Vagina (tissue), 2 donors: ENCODE data around the gene SCN4A. TPM values are rescaled to one million over a fixed set of nuclear protein-coding genes. Genes with fewer than 3 reads are reported as not detected.

ENCODE experiments used
- DNase-seq, 2 donors: peaks; one replicate each; pipeline ENCODE4 v3.0.0-alpha.2; 2017; ENCODE audit errors: extremely low spot score in 2 of 2
- H3K27ac ChIP-seq: fragments of 200-600 bp; sonication (generic); one replicate; pipeline ENCODE4 v1.5.1; 2019
- H3K27me3 ChIP-seq: fragments of 200-600 bp; sonication (generic); one replicate; pipeline ENCODE4 v1.5.1; 2019
- H3K36me3 ChIP-seq, 2 donors: fragments of 200-600 bp; sonication (generic); one replicate each; pipeline ENCODE4 v1.5.1; 2017 to 2019
- H3K4me1 ChIP-seq: fragments of 200-600 bp; sonication (generic); one replicate; pipeline ENCODE4 v1.5.1; 2019
- H3K4me3 ChIP-seq, 2 donors: fragments of 200-600 bp; sonication (generic); 1 replicate in 1 of 2; 2 replicates in 1 of 2; pipeline ENCODE4 v1.5.1; 2016 to 2019
- H3K9me3 ChIP-seq: fragments of 200-600 bp; sonication (generic); one replicate; pipeline ENCODE4 v1.5.1; 2019
- CTCF ChIP-seq, 3 experiments: fragments of 450-650 bp in 2 of 3; fragments of 200-600 bp in 1 of 3; sonication (generic) in 1 of 3; IDR thresholded peaks; one replicate each; pipeline ENCODE4 v1.5.1; 2017 to 2019; ENCODE audit warnings: antibody characterized with exemption in 3 of 3, mild to moderate bottlenecking in 2 of 3, moderate library complexity in 2 of 3
- POLR2A ChIP-seq, 2 donors: fragments of 450-650 bp; IDR thresholded peaks; one replicate each; pipeline ENCODE4 v1.6.1; 2017; ENCODE audit warnings: antibody characterized with exemption in 2 of 2, mild to moderate bottlenecking in 2 of 2, moderate library complexity in 2 of 2
- POLR2AphosphoS5 ChIP-seq, 2 donors: sonication (generic); formaldehyde crosslinking; IDR thresholded peaks; one replicate each; pipeline ENCODE4 v1.9.0; 2017; ENCODE audit warnings: antibody characterized with exemption in 2 of 2, mild to moderate bottlenecking in 2 of 2, low read depth in 1 of 2; ENCODE audit not compliant: insufficient read depth in 1 of 2
- intact Hi-C: fragments of 100-400 bp; cut with DNase I; formaldehyde crosslinking; loops from one replicate; pipeline ENCODE4 v1.15.1; 2023
- total RNA-seq: library from RNA; depleted of rRNA; stranded (reverse); fragments of >200 nt; gene quantifications from one replicate; pipeline ENCODE4 v1.2.3, GENCODE V29; 2016

The SCN4A gene
- total RNA-seq, 1 donor from 2014 or later, result 0.98 TPM

GRCh38 chr17:64004218-64004770 lies 31.6 kb upstream of the SCN4A start:
- H3K9me3 ChIP-seq, result no peaks in the 10 kb centered on the region
- no peaks in the 10 kb centered on the region for H3K36me3 ChIP-seq
- no peak for DNase-seq
- intact Hi-C loops, result no loop called here
- H3K27me3 ChIP-seq, result no peaks in the 10 kb centered on the region
- H3K27ac ChIP-seq, result no peak overlapping the region
- H3K4me3 ChIP-seq, result no peak overlapping the region
- peaks cover 30% of the 10 kb centered on the region for H3K4me1 ChIP-seq
- TF ChIP-seq CTCF (IDR thresholded peaks at IDR 0.05) (no peak), POLR2AphosphoS5 (IDR thresholded peaks at IDR 0.05; ENCODE audit: insufficient read depth in 1 of 2, low read depth in 1 of 2) (no peak), POLR2A (IDR thresholded peaks at IDR 0.05) (no peak)

GRCh38 chr17:64003526-64004121 lies 30.9 kb upstream of the SCN4A start:
- TF ChIP-seq POLR2A (IDR thresholded peaks at IDR 0.05) (no peak), POLR2AphosphoS5 (IDR thresholded peaks at IDR 0.05; ENCODE audit: insufficient read depth in 1 of 2, low read depth in 1 of 2) (no peak), CTCF (IDR thresholded peaks at IDR 0.05) (no peak)
- Histone ChIP-seq H3K27ac (no peak overlapping the region), H3K36me3 (no peaks in the 10 kb centered on the region), H3K9me3 (no peaks in the 10 kb centered on the region), H3K4me1 (peaks cover 29% of the 10 kb centered on the region), H3K27me3 (no peaks in the 10 kb centered on the region), H3K4me3 (no peak overlapping the region)
- peak in 1 of 2 donors; percentile 71 for DNase-seq
- intact Hi-C loops, result no loop called here

GRCh38 chr17:64002658-64003525 lies 30.2 kb upstream of the SCN4A start:
- H3K27ac ChIP-seq, result no peak overlapping the region
- H3K9me3 ChIP-seq, result no peaks in the 10 kb centered on the region
- H3K36me3 ChIP-seq, result no peaks in the 10 kb centered on the region
- intact Hi-C loops, result no loop called here
- DNase-seq, result peak; percentile 72 to 89
- H3K27me3 ChIP-seq, result no peaks in the 10 kb centered on the region
- TF ChIP-seq POLR2AphosphoS5 (IDR thresholded peaks at IDR 0.05; ENCODE audit: insufficient read depth in 1 of 2, low read depth in 1 of 2) (no peak), POLR2A (IDR thresholded peaks at IDR 0.05) (no peak), CTCF (IDR thresholded peaks at IDR 0.05) (no peak)
- H3K4me3 ChIP-seq, result no peak overlapping the region
- peaks cover 29% of the 10 kb centered on the region for H3K4me1 ChIP-seq

GRCh38 chr17:64001763-64002529 lies 29.2 kb upstream of the SCN4A start:
- Histone ChIP-seq H3K9me3 (no peaks in the 10 kb centered on the region), H3K4me3 (no peak overlapping the region), H3K36me3 (no peaks in the 10 kb centered on the region), H3K27me3 (no peaks in the 10 kb centered on the region), H3K27ac (peak overlapping the region; percentile 48), H3K4me1 (peaks cover 33% of the 10 kb centered on the region)
- intact Hi-C loops, result no loop called here
- peak; percentile 81 to 83 for DNase-seq
- no peak for TF ChIP-seq POLR2A (IDR thresholded peaks at IDR 0.05)
- peak in 1 of 2 donors; percentile 21 for TF ChIP-seq POLR2AphosphoS5 (IDR thresholded peaks at IDR 0.05; ENCODE audit: insufficient read depth in 1 of 2, low read depth in 1 of 2)

- DNase-seq, result peak; percentile 65 to 79
- no peak overlapping the region for H3K27ac ChIP-seq
These were observed 28.4 kb upstream of the SCN4A start for GRCh38 chr17:64001091-64001579.

More at GRCh38 chr17:64001091-64001579, 28.4 kb upstream of the SCN4A start:
- Histone ChIP-seq H3K9me3 (no peaks in the 10 kb centered on the region), H3K4me1 (peaks cover 26% of the 10 kb centered on the region), H3K36me3 (no peaks in the 10 kb centered on the region), H3K4me3 (no peak overlapping the region), H3K27me3 (no peaks in the 10 kb centered on the region)
- intact Hi-C loops, result no loop called here
- TF ChIP-seq CTCF (IDR thresholded peaks at IDR 0.05) (no peak), POLR2A (IDR thresholded peaks at IDR 0.05) (no peak), POLR2AphosphoS5 (IDR thresholded peaks at IDR 0.05; ENCODE audit: insufficient read depth in 1 of 2, low read depth in 1 of 2) (no peak)
